ENCODE data around the gene PCBP3. TPM values are rescaled to one million over a fixed set of nuclear protein-coding genes. Genes with fewer than 3 reads are reported as not detected.

PCBP3 gene
- total RNA-seq, 1 donor: 7.0 TPM

GRCh38 chr21:45723049-45723958 lies 79.8 kb downstream of the PCBP3 start:
- DNase-seq (ENCODE audit: low read depth in 2 of 3, low spot score in 2 of 3): no peak

DNA sequence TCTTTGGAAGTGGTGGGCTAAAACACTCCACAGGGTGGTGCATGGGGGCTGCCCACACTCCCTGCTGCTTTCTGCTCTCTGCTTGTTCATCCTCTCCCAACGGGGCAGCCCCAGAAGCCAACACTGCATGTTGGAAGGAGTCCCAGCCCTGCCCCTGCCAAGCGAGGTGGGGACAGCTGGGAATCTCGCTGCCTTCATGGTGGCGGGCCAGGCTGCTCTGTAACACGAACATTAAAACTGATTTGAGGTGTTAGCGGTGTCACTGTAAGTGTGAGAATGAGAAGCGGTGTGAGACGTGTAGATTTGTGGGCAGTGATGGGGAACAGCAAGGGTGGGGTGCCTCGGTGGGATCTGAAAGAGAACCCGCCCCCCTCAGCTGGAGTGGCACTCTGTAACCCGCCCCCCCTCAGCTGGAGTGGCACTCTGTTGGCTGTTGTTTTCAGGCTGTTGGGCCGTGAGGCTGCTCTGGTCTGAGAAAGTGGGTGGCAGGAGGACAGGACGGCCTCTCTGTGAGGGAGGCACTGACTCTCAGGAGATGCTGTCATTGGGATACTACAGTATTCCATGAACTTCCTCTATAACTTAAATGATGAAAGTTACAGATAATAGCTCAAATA lies 80.9 kb downstream of the PCBP3 start:
- no peak for DNase-seq (ENCODE audit: low read depth in 2 of 3, low spot score in 2 of 3)

DNA sequence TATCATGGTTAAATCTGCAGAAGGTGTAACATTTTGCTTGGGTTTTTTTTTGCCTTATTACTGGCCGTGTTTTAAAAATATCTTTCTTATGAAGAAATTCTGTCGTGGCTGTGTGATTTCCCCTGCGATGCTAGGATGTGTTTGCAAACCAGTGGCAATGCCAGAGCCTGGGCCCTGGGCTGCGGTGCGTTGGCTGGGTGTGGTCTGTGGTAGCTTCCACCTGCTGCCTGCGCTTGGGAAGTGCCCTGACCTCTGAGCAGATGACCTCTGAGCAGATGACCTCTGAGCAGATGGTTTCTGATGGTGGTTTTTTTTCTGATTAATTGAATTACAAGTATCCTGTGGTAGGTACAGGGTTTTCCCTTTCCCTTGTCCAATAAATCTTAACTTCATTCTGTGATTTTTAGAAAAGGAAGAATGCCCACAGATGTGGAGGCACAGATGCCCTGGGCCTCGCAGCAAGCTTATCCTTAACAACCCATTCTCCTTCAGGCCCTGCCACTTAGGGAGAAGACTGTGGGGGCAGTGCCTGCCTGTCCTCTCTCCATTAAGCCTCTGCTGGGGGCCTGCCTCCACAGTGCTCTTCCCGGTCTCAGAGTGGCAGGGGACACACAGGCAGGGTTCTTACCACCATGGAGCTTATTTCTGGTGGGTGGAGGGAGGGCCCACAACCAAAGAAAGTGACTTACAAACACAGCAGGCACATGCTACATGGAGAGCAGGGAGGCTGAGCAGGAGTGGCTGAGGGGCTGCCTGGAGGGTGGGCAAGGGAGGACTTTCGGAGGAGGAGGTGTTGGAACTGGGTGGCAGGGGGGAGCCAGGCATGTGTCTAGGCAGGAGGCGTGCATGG lies 81.7 kb downstream of the PCBP3 start:
- DNase-seq (ENCODE audit: low read depth in 2 of 3, low spot score in 2 of 3): no peak

DNA sequence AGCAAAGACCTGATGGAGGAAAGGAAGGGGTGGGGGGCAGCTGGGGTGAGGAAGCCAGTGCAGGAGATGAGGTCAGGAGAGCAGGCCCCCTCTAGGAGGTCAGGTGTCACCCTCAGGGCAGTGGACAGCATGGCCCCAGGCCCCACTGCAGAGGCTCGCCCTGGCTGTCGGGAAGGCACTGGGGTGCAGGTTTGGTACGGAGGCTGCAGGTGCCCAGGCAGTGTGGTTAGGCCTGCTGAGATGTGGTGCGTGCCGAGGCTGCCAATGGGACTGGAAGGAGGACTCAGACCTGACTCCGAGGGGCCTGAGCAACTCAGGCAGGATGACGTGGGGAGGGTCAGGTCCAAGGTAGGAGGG lies 82.3 kb downstream of the PCBP3 start:
- DNase-seq (ENCODE audit: low read depth in 2 of 3, low spot score in 2 of 3): no peak

- no peak for DNase-seq (ENCODE audit: low read depth in 2 of 3, low spot score in 2 of 3)
These were observed 82.9 kb downstream of the PCBP3 start for GRCh38 chr21:45726438-45726837.

- DNase-seq (ENCODE audit: low read depth in 2 of 3, low spot score in 2 of 3): no peak
These were observed 83.9 kb downstream of the PCBP3 start for GRCh38 chr21:45727390-45727789.

- DNase-seq (ENCODE audit: low read depth in 2 of 3, low spot score in 2 of 3): no peak
These were observed 91.9 kb downstream of the PCBP3 start for GRCh38 chr21:45735259-45736000.

DNA sequence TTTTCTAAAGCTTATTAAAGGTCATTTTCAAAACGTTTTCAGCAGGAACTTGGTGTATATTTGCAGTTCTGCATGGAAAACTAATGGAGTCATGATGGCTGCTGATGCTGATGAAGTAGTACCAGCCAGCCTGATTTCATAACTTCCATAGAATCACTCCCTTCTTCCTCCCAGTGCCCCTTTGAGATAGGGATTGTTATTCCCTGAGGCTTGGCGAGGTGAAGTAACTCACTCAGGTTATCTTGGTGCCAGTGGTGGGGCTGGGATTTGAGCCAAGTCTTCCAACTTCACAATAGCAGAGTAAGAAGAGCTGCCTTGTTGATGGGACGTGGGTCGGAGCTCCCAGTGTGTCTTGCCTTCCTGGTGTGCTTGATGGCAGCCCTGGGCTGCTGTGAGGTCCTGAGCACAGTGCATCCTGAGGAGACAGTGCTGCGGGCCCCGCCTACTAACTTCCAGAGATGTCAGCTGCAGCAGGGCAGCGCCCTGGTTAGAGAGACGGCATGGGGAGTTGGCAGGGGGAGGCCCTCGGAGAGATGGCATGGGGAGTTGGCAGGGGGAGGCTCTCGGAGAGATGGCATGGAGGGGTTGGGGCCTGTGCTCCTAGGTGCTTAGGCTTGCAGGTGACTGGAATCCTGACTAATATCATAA lies 92.6 kb downstream of the PCBP3 start:
- no peak for DNase-seq (ENCODE audit: low read depth in 2 of 3, low spot score in 2 of 3)

DNA sequence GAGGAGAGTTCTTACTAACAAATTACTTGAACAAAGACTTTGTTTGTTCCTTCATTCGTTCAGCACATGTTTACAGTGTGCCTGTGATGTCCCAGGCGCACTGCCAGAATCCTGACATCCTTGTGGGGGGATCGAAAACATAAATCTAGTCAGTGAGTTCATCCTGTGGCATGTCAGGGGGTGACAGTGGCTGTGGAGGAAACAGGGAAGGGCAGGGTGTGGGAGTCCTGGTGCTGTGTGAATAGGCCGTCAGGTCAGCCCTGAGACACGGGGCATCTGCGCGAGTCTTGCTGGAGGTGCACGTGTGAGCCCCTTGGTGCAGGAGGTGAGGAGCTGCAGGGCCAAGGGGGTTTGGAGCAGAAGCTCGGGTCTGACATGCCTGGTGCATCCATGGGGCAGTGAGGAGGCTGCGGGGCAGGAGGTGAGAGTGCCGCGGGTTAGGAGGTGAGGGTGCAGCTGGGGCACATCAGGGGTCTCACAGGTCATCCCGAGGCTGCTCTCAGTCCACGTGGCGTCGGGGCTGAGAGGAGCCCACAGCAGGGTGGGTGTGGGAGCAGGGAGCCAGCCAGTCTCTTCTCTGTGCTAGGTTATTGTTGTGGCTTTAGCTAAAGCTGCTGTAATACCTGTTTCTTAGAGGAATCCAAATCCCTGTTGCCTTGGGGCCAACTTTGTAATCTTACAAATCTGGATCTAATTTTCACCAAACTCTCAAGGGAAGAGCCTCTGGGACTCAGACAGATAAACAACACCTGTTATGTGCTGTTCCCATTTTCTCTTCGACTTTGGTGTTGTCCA lies 93.4 kb downstream of the PCBP3 start:
- DNase-seq (ENCODE audit: low read depth in 2 of 3, low spot score in 2 of 3): no peak

- DNase-seq (ENCODE audit: low read depth in 2 of 3, low spot score in 2 of 3): no peak
These were observed 94.1 kb downstream of the PCBP3 start for GRCh38 chr21:45737485-45738166.

DNA sequence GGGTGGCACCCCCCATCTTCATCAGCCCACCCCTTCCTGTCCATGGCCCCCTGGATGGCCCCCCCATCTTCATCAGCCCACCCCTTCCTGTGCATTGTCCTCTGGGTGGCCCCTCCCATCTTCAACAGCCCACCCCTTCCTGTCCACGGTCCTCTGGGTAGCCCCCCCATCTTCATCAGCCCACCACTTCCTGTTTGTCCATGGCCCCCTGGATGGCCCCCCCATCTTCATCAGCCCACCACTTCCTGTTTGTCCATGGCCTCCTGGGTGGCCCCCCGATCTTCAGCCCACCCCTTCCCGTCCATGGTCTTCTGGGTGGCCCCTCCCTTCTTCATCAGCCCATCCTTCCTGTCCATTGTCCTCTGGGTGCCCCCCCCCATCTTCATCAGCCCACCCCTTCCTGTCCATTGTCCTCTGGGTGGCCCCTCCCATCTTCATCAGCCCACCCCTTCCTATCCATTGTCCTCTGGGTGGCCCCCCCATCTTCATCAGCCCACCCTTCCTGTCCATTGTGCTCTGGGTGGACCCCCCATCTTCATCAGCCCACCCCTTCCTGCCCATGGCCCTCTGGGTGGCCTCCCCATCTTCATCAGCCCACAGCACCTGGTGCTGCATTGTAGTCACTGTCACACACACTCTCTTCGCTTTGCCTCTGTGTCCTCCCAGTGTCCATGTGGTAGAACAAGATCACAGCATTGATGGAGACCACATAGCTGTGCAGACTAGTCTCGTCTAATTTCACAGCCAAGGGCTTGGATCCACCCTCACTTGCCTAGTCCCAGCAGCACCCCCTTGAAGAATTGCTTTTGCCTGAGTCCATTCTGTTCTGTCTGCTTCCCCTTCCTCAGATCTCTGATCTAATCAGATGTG lies 95.9 kb downstream of the PCBP3 start:
- DNase-seq (ENCODE audit: low read depth in 2 of 3, low spot score in 2 of 3): no peak

DNA sequence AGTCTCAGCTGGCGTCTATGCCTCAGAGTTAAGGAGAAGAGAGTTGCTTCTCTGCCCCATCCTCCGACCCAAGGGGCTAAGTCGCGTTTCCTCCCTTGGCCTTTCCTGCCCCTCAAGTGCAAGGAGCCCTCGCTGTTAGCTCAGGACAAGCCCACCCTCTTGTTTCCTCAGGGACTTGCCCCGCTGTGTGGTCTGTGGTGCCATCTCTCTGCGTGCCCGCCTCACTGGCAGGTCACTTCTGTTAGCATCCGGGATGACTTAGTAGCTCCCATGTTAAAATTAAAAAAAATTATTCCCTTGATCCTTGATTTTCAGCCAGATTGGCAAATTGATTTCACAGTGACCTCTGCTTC lies 96.5 kb downstream of the PCBP3 start:
- no peak for DNase-seq (ENCODE audit: low read depth in 2 of 3, low spot score in 2 of 3)

GRCh38 chr21:45740491-45741357 lies 97.2 kb downstream of the PCBP3 start:
- no peak for DNase-seq (ENCODE audit: low read depth in 2 of 3, low spot score in 2 of 3)

GRCh38 chr21:45741691-45742090 lies 98.2 kb downstream of the PCBP3 start:
- DNase-seq (ENCODE audit: low read depth in 2 of 3, low spot score in 2 of 3): no peak

GRCh38 chr21:45742247-45742646 lies 98.7 kb downstream of the PCBP3 start:
- DNase-seq (ENCODE audit: low read depth in 2 of 3, low spot score in 2 of 3): no peak

DNA sequence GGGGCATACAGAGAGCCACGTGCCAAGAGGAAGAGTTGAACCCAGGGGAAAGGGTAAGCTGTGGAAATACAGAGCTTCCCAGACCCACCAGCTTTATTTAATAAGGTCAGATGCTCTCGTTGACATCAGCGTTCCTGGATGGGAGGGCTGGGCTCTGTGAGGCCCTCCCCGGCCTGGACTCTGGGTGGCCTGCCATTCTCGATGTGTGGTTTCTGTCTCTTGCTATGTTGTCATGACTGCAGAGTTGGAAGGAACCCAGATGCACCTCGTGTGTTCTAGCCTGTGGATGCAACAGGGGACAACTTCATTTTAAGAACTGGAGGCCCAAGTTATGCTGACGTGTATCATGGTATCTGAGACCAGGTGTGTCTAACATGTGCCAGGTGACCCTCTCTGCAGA lies 101.7 kb downstream of the PCBP3 start:
- no peak for DNase-seq (ENCODE audit: low read depth in 2 of 3, low spot score in 2 of 3)

DNA sequence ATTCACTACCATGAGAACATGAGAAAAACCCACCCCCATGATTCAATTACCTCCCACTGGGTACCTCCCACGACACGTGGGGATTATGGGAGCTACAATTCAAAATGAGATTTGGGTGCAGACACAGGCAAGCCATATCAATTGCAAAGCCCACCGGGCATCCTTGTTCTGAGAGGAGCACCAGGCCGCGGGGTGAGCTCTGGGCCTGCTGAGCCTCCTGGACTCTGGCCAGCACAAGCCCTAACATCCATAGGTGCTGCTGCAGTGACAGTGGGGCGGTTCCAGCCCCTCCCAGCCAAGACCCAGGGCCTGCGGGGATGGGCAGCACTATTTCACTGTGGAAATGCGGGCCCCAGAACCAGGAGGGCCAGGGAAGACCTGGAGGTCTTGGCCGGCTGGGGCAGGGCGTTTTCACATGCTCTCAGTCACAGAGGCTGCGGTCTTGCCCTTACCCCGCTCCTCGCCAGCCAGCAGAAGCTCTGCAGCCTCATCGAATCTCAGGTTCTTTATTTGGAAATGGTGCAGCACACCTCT lies 103.8 kb downstream of the PCBP3 start:
- DNase-seq (ENCODE audit: low read depth in 2 of 3, low spot score in 2 of 3): no peak
